A204.1 (cell line): ENCODE data around the gene PRPF38A.

Experiments used
- FAIRE-seq: peaks from 2 replicates; lab custom pipeline; 2012; peaks lifted over from hg19 to GRCh38; lab: Jason Lieb, UNC

PRPF38A gene

GRCh38 chr1:52461821-52462220, 57.4 kb downstream of the PRPF38A start:
- no peak for FAIRE-seq

GRCh38 chr1:52463891-52464290, 59.5 kb downstream of the PRPF38A start:
- FAIRE-seq = no peak

GRCh38 chr1:52469108-52469507, 64.7 kb downstream of the PRPF38A start:
- no peak for FAIRE-seq
